ENCODE results near the gene LRRC8D.

LRRC8D gene

GRCh38 chr1:89876463-89876862 is 55.6 kb downstream of the LRRC8D start:
- Mint-ChIP-seq H3K9me3 (peaks cover 0 to 5% of the 10 kb centered on the region in 2 donors), H3K27ac (no peak overlapping the region), H3K36me3 (ENCODE audit: insufficient read depth) (no peaks in the 10 kb centered on the region), H3K4me1 (ENCODE audit: low read depth in 2 of 2) (peaks cover 7 to 36% of the 10 kb centered on the region in 2 donors), H3K27me3 (no peaks in the 10 kb centered on the region), H3K4me3 (no peak overlapping the region)
- no peak for ATAC-seq (replicated peaks)
- DNase-seq: no peak

GRCh38 chr1:89877756-89878155 is 56.9 kb downstream of the LRRC8D start:
- Mint-ChIP-seq H3K4me3 (no peak overlapping the region), H3K4me1 (ENCODE audit: low read depth in 2 of 2) (peaks cover 7 to 27% of the 10 kb centered on the region in 2 donors), H3K36me3 (ENCODE audit: insufficient read depth) (no peaks in the 10 kb centered on the region), H3K9me3 (peaks cover 0 to 7% of the 10 kb centered on the region in 2 donors), H3K27me3 (no peaks in the 10 kb centered on the region), H3K27ac (no peak overlapping the region)
- ATAC-seq (replicated peaks) (no peak), DNase-seq (no peak)

DNA sequence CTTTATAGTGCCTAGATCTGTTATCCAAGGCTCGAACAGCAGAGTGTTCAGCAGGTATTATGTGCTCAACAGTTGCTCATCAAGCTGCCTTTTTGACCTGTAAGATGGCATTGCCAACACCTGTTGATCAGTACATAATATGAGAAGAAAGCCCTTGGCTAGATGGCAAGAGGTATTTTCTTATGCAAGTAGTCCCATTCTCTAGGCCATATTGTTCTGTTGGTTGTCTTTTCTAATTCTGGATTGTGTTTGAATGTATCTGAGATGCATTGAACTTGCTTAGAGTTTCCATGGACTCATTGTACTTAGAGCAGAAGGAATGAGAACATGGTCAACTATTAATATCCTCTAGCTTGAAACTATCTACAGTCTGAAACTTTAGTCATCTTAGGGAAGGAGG is 57.4 kb downstream of the LRRC8D start:
- ATAC-seq (replicated peaks) (no peak), DNase-seq (no peak)
- H3K4me3 Mint-ChIP-seq: no peak overlapping the region
- H3K36me3 Mint-ChIP-seq (ENCODE audit: insufficient read depth): no peaks in the 10 kb centered on the region
- H3K27ac Mint-ChIP-seq: no peak overlapping the region
- H3K4me1 Mint-ChIP-seq (ENCODE audit: low read depth in 2 of 2): peaks cover 10 to 29% of the 10 kb centered on the region in 2 donors
- peaks cover 0 to 7% of the 10 kb centered on the region in 2 donors for H3K9me3 Mint-ChIP-seq
- no peaks in the 10 kb centered on the region for H3K27me3 Mint-ChIP-seq

DNA sequence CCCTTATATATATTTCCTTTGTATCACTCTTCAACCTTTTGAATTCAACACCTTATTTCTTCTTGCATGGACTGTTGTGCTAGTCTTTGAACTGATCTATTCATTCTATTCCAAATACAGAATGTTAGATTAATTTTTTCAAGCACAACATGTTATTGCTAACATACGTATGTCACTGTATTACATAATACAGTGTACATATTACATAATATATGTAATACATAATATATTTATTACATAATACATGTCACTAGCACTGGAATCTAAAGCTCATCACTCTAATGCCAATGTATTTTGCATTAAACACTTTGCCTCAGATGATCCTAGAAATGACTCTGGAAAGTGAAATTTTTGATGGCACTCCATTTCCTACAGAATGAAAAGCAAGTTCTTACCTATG is 59.8 kb downstream of the LRRC8D start:
- no peak for ATAC-seq (replicated peaks)

GRCh38 chr1:89881415-89882058 is 60.7 kb downstream of the LRRC8D start:
- DNase-seq (no peak), ATAC-seq (replicated peaks) (no peak)
- H3K36me3 Mint-ChIP-seq (ENCODE audit: insufficient read depth): no peaks in the 10 kb centered on the region
- H3K4me1 Mint-ChIP-seq (ENCODE audit: low read depth in 2 of 2): peaks cover 8 to 25% of the 10 kb centered on the region in 2 donors
- H3K27ac Mint-ChIP-seq: no peak overlapping the region
- peaks cover 0 to 7% of the 10 kb centered on the region in 2 donors for H3K9me3 Mint-ChIP-seq
- no peaks in the 10 kb centered on the region for H3K27me3 Mint-ChIP-seq
- no peak overlapping the region for H3K4me3 Mint-ChIP-seq

More for the DNA sequence above, 59.8 kb downstream of the LRRC8D start:
- Mint-ChIP-seq H3K9me3 (peaks cover 0 to 7% of the 10 kb centered on the region in 2 donors), H3K4me1 (ENCODE audit: low read depth in 2 of 2) (peaks cover 11 to 30% of the 10 kb centered on the region in 2 donors), H3K27ac (no peak overlapping the region), H3K36me3 (ENCODE audit: insufficient read depth) (no peaks in the 10 kb centered on the region), H3K4me3 (no peak overlapping the region), H3K27me3 (no peaks in the 10 kb centered on the region)
- no peak for DNase-seq

DNA sequence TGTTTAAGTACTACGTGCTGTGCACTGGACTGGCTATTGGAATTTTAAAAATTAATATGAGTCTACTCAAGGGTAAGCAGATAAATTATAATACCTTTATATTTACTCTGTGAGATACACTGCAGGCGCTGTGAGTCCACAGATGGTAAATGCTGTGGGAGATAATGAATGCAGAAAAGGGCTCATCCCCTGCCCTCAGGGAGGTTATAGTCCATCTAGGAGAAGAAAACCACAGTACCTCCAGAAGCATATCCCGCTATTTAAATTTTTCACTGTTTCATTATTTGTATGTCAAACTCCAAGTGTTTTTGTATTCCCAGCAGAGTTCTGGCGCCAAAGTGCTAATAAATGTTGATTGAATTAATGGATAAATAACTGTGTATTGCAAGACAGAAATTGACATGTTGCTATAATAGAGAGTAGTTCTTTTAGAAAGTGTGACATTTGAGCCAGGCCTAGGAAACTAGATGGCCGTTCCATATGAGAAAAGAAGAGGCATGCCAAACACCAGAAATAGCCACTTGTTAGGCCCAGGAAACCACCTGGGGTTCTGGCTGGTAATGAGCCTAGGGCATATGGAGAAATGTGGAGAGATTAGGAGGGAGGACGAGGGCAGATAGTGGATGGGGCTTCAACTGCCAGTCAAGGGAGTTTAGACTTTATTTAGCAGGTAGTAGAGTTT is 61.7 kb downstream of the LRRC8D start:
- Mint-ChIP-seq H3K9me3 (peaks cover 0 to 7% of the 10 kb centered on the region in 2 donors), H3K4me1 (ENCODE audit: low read depth in 2 of 2) (peaks cover 8 to 23% of the 10 kb centered on the region in 2 donors), H3K4me3 (no peak overlapping the region), H3K27ac (no peak overlapping the region), H3K27me3 (no peaks in the 10 kb centered on the region), H3K36me3 (ENCODE audit: insufficient read depth) (no peaks in the 10 kb centered on the region)
- ATAC-seq (replicated peaks) (no peak), DNase-seq (no peak)

DNA sequence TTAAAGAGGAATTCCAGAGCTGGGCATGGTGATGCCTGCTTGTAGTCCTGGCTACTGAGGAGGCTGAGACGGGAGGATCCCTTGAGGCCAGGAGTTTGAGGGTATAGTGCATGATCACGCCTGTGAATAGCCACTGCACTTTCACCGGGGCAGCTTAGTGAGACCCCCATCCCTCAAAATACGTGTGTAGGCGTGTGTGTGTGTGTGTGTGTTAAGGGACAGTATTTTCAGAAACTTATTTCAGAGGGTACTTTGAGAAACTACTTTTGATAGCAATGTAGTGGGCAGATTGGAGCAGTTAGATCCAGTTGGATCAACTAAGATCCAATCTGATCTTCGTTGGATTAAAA is 62.2 kb downstream of the LRRC8D start:
- Mint-ChIP-seq H3K36me3 (ENCODE audit: insufficient read depth) (no peaks in the 10 kb centered on the region), H3K4me3 (no peak overlapping the region), H3K4me1 (ENCODE audit: low read depth in 2 of 2) (peaks cover 8 to 20% of the 10 kb centered on the region in 2 donors), H3K27me3 (no peaks in the 10 kb centered on the region), H3K9me3 (peaks cover 0 to 7% of the 10 kb centered on the region in 2 donors), H3K27ac (no peak overlapping the region)
- ATAC-seq (replicated peaks): no peak
- DNase-seq: no peak

- ATAC-seq (replicated peaks) (no peak), DNase-seq (no peak)
- Mint-ChIP-seq H3K9me3 (peaks cover 0 to 7% of the 10 kb centered on the region in 2 donors), H3K4me3 (no peak overlapping the region), H3K27me3 (no peaks in the 10 kb centered on the region), H3K4me1 (ENCODE audit: low read depth in 2 of 2) (peaks cover 5 to 13% of the 10 kb centered on the region in 2 donors), H3K27ac (no peak overlapping the region), H3K36me3 (ENCODE audit: insufficient read depth) (peaks cover 4% of the 10 kb centered on the region)
These were observed 64.1 kb downstream of the LRRC8D start for GRCh38 chr1:89884718-89885596.

DNA sequence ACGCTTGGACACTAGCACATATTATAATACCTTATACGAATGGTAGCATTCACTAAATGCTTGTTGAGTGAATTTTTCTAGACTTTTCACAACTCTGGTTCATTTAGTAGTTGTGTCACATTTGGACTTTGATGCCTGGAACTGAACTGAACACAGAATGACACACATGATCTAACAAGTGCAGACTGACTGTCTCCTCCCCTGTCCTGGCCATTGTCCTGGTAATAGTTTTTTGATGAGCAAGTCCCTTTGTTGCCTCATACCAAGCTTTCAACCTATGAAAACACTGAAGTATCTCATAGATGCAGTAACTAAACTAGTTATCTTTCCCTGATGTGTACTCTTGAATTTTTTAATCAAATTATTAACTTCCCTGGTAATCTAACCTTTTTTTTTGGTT is 66.4 kb downstream of the LRRC8D start:
- H3K9me3 Mint-ChIP-seq: no peaks in the 10 kb centered on the region
- peaks cover 9 to 21% of the 10 kb centered on the region in 2 donors for H3K4me1 Mint-ChIP-seq (ENCODE audit: low read depth in 2 of 2)
- no peaks in the 10 kb centered on the region for H3K27me3 Mint-ChIP-seq
- DNase-seq (no peak), ATAC-seq (replicated peaks) (no peak)
- no peak overlapping the region for H3K4me3 Mint-ChIP-seq
- H3K36me3 Mint-ChIP-seq (ENCODE audit: insufficient read depth): peaks cover 4% of the 10 kb centered on the region
- H3K27ac Mint-ChIP-seq: no peak overlapping the region

- H3K9me3 Mint-ChIP-seq: no peaks in the 10 kb centered on the region
- H3K4me1 Mint-ChIP-seq (ENCODE audit: low read depth in 2 of 2): peaks cover 9 to 20% of the 10 kb centered on the region in 2 donors
- peaks cover 4% of the 10 kb centered on the region for H3K36me3 Mint-ChIP-seq (ENCODE audit: insufficient read depth)
- ATAC-seq (replicated peaks) (no peak), DNase-seq (no peak)
- H3K27me3 Mint-ChIP-seq: no peaks in the 10 kb centered on the region
- no peak overlapping the region for H3K4me3 Mint-ChIP-seq
- H3K27ac Mint-ChIP-seq: no peak overlapping the region
These were observed 66.9 kb downstream of the LRRC8D start for GRCh38 chr1:89887713-89888112.

DNA sequence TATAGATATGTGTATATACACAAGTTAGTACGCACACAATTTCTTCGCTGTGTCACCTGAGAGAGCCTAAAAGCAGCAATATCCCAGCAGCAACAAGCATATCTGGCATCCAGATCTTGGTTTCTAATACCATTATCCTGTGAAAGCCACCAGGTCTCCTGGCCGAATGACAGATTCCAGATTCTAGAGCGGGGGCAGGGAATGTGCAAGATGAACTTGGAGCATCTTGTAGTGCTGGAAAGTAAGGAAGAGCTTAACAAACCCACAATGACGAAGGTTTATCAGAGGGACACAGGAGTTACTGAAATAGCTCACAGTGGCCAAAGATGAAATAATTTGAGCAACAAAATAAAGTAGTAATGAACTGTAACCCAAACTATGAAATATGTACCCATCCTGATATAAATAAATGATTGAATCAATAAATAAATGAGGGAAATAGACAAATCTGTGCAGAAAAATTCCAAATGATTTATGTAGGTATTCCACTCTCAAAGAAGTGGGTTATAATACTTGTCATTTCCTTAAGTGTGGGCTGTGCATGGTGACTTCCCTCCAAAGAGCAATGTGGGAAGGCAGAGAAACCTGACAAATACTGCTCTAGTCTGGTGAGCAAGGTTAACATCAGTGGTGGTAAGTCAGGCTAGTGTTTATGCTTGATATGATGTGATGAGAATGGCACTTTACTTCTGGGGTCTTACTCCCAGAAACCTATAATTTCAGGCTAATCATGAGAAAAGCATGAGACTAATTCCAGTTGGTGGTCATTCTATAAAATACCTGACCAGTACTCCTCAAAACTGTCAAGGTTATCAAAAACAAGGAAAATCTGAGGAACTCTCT is 67.9 kb downstream of the LRRC8D start:
- Mint-ChIP-seq H3K4me1 (ENCODE audit: low read depth in 2 of 2) (peaks cover 7 to 16% of the 10 kb centered on the region in 2 donors), H3K9me3 (no peaks in the 10 kb centered on the region), H3K27ac (no peak overlapping the region)

DNA sequence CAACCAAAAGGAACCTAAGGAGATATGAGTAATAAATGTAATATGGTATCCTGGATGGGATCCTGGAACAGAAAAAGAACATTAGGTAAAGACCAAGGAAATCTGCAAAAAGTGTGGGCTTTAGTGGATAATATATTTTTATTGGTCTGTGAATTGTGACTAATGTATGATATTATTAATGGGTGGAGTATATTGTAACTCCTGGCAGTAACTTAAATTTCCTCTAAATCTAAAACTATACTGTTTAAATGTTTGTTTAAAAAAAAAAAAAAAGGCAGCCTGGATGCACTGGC is 68.4 kb downstream of the LRRC8D start:
- no peaks in the 10 kb centered on the region for H3K9me3 Mint-ChIP-seq
- H3K36me3 Mint-ChIP-seq (ENCODE audit: insufficient read depth): peaks cover 4% of the 10 kb centered on the region
- H3K4me1 Mint-ChIP-seq (ENCODE audit: low read depth in 2 of 2): peaks cover 7 to 16% of the 10 kb centered on the region in 2 donors
- no peak overlapping the region for H3K4me3 Mint-ChIP-seq
- H3K27ac Mint-ChIP-seq: no peak overlapping the region
- no peak for DNase-seq
- H3K27me3 Mint-ChIP-seq: no peaks in the 10 kb centered on the region
- no peak for ATAC-seq (replicated peaks)

More for the DNA sequence above, 67.9 kb downstream of the LRRC8D start:
- ATAC-seq (replicated peaks) (no peak), DNase-seq (no peak)
- H3K36me3 Mint-ChIP-seq (ENCODE audit: insufficient read depth): peaks cover 4% of the 10 kb centered on the region
- H3K27me3 Mint-ChIP-seq: no peaks in the 10 kb centered on the region
- H3K4me3 Mint-ChIP-seq: no peak overlapping the region

Data from effector memory CD8-positive, alpha-beta T cell (primary cell).